Measurements from ENCODE around the gene CENPF.
"Not testable (repeated sequence)": the region's sequence is repeated elsewhere in the genome, so short reads cannot be mapped to it uniquely, and the experiment has no call there.

Gene CENPF

GRCh38 chr1:214574598-214575411 is 28.2 kb upstream of the CENPF start:
- H3K4me3 ChIP-seq (ENCODE audit: low read length) = no peak overlapping the region
- DNase-seq (ENCODE audit: low read depth) = no peak
- no peak for TF ChIP-seq CTCF (conservative IDR thresholded peaks at IDR 0.05; ENCODE audit: low read length)

GRCh38 chr1:214576120-214576519 is 26.9 kb upstream of the CENPF start:
- not testable (repeated sequence) for H3K4me3 ChIP-seq (ENCODE audit: low read length)

GRCh38 chr1:214579183-214579582 is 23.8 kb upstream of the CENPF start:
- no peak for DNase-seq (ENCODE audit: low read depth)
- TF ChIP-seq CTCF (conservative IDR thresholded peaks at IDR 0.05; ENCODE audit: low read length) = no peak
- H3K4me3 ChIP-seq (ENCODE audit: low read length) = no peak overlapping the region

More at GRCh38 chr1:214576120-214576519, 26.9 kb upstream of the CENPF start:
- not testable (repeated sequence) for DNase-seq (ENCODE audit: low read depth)

- DNase-seq (ENCODE audit: low read depth) = peak; percentile 96
- TF ChIP-seq CTCF (conservative IDR thresholded peaks at IDR 0.05; ENCODE audit: low read length) = no peak
- H3K4me3 ChIP-seq (ENCODE audit: low read length) = no peak overlapping the region
Observed at GRCh38 chr1:214581785-214582184, 21.2 kb upstream of the CENPF start.

- no peak overlapping the region for H3K4me3 ChIP-seq (ENCODE audit: low read length)
- DNase-seq (ENCODE audit: low read depth) = no peak
- no peak for TF ChIP-seq CTCF (conservative IDR thresholded peaks at IDR 0.05; ENCODE audit: low read length)
Observed at GRCh38 chr1:214582289-214582891, 20.6 kb upstream of the CENPF start.

GRCh38 chr1:214583113-214583512 is 19.9 kb upstream of the CENPF start:
- no peak for DNase-seq (ENCODE audit: low read depth)
- no peak overlapping the region for H3K4me3 ChIP-seq (ENCODE audit: low read length)
- TF ChIP-seq CTCF (conservative IDR thresholded peaks at IDR 0.05; ENCODE audit: low read length) = no peak

- H3K4me3 ChIP-seq (ENCODE audit: low read length) = no peak overlapping the region
- TF ChIP-seq CTCF (conservative IDR thresholded peaks at IDR 0.05; ENCODE audit: low read length) = no peak
- no peak for DNase-seq (ENCODE audit: low read depth)
Observed at GRCh38 chr1:214583824-214584554, 19.0 kb upstream of the CENPF start.
